HG03432 (cell line): ENCODE measurements around the gene PAX5.
A peak's percentile ranks its signal among the peaks of the same experiment; 100 is the strongest.

ENCODE experiments used
- ATAC-seq: cut with Tn5 transposase; IDR thresholded peaks from one replicate; pipeline ENCODE4 v1.9.1; 2021; ENCODE audit warnings: mild to moderate bottlenecking, moderate library complexity; ENCODE audit not compliant: unreplicated experiment

Gene PAX5

DNA sequence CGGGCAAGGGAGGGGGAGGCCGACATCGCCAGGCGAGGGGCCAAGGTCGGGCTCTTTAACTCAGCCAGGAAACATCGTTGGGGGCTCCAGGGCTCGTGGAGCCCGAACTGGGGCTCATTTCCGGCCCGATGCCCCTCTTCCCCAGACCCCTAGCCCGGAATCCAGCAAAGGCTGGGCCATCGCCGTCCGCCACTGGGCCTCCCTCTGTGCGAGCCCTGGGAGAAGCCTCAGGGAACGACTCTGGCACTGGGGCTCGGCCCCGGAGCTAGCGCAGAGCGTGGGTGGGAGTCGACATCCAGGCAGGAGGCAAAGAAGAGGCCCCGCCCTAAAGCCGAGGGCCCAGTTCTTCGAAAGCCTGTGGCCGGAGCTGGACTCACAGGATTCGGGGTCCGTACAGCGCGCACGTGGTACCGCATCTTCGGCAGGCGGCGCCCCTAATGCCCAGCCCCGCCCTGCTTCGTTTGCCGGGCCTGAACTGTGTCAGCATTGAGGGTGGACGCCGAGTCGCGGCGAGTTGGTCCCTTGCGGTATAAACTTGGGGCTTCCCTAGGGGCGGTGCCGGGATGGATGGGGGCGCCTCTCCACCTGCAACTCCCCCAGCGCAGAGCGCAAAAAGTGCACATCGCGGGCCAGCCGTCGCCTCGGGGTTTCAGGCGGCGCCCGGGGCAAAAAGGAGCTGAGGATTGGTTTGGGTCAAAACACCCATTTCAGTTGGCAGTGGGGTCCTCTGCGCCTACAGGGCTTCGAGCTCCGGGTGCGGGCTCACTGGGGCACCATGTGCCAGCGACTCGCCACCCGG lies 3.6 kb upstream of the PAX5 start:
- ATAC-seq: peak; percentile 8

DNA sequence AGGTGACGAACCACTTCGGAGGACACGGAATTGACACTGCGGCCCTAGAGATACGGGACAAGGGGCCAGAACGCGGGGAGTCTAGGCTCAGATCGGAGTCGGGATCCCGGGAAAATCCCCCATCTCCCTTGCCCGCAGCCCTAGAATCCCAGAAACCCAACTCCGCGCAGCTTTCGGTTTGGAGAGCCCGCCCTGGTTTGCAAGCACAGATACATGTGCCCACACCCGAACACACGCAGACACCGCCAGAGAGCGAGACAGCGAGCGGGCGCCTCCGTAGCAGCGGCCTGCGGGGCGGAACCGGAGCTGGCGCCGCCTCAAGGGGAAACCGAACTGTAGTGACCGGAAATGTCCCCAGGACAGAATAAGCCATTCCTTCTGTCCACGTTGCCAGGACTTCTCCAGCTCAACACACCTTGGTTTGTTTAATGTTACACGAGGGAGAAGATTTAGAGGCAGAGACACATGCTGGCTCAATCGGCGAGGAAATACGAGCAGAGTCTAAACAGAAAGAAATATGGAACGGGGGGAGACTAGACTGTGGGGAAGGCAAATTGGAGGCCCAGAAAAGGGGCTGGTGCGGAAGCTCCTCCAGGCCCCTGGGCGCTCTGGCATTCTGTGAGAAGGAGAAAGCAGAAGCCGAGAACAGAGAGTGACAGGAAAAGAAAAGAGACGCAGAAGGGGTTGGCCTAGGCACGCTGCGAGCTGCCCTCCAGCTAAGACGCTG lies 2.9 kb upstream of the PAX5 start:
- peak; percentile 23 for ATAC-seq

DNA sequence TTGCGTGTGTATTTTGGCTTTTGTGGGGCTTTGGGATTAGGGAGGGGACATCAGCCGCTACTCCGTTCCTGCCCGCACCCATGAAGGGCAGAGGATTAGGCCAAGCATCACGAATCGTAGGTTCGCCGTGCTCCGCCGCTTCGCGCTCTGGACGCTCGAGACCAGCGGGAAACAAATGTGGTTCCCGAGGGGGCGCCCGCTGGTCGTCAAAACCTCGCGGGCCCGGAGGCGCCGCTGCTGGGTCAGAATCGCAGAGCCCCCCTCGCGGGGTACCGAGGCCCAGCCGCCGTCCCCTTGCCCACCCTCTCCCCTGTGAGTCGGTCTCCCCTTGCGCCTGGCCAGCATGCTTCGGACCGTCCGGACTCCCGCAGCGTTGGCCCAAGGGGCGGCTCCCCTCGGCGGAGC lies 2.3 kb upstream of the PAX5 start:
- ATAC-seq: no peak

GRCh38 chr9:37035648-37036370 lies 1.7 kb upstream of the PAX5 start:
- ATAC-seq: no peak

DNA sequence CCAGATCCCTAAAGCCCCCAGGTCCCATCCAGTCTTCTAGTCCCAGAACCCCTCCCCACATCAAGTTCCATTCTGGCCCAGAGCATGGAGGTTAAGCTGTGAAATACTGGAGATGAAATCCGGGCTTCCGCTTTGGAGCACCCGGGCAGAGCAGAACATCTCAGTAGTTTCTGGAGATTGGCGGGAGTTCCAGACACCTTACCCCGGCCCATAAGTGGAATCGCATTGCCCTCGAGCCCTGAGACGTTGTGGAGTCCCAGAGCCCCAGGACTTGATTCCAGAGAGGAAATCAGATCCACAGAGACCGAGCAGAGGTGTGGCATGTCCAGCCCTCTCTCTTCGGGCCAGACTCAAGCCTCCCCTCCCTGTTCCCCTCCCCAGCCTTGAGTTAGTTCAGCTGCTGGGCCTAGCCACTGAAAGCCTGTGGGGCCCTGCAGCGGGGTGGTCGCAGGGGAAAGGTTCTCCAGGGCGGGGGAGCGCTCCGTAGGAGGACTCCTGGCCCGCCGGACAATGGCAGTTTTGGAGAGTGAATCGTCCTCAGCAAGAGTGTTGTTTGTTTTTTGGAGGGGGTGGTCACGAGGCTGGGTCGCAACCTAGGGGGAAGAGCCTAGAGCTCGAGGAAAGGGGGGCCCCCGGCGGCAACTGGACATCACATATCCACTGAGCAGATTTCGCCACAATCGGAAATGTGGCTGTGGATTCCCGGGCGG lies 1.0 kb upstream of the PAX5 start:
- ATAC-seq: no peak

- ATAC-seq: peak; percentile 31
Observed at GRCh38 chr9:37034305-37034937, 353 bp upstream of the PAX5 start.

DNA sequence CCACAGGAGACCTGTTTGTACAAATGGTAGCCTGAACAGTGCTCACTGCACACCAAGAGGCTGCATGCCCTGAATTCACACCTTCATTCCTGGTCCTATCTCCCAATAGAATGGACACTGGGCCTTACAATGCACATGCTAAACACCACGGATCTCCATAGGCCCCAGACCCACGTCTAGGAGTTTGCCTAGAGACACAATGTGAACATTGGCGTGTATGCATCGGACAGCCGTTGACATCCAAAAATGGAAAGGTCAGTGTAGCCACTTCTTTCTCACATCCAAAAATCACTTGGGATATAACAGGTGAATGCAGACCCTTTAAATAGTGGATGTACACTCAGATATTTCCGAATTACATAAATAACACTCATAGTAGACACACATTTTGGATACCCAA lies 927 bp downstream of the PAX5 start:
- no peak for ATAC-seq

- no peak for ATAC-seq
Observed at GRCh38 chr9:37032713-37033112, 1.4 kb downstream of the PAX5 start.

DNA sequence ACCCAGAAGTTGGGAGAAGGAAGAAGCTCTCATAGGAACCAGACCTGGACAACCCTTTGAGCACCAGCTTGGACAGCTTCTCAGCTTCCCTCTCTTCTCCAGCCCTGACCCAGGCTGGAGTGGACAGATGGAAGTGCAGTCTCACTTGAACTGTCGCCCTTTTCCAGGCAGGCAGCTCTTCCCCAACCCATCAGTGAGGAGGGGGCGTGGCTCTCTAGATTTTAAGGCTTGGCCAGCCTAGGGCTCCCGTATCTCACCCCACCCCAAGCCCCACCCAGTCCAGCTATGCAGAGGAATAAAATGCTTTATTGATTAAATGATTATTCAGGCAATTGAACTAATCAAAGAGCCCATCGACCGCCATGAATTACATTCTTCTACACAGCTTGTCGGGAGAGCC lies 2.2 kb downstream of the PAX5 start:
- ATAC-seq: no peak

GRCh38 chr9:37031081-37031480 lies 3.0 kb downstream of the PAX5 start:
- ATAC-seq: no peak

DNA sequence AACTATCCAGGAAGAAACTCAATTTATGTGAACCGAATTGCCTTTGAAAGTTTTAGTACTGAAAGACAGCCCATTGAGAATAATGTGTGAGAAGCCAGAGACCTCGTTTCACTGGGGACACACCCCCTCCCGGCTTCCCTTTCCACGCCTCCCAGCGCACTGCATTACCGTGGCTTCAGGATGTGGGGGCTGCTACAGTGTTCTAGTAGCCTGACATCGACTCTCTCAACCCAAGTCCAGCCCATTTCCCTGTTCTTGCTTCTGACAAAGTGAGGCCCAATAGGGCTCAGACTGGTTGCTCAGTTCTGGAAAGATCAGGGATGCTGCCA lies 3.5 kb downstream of the PAX5 start:
- peak; percentile 15 for ATAC-seq

DNA sequence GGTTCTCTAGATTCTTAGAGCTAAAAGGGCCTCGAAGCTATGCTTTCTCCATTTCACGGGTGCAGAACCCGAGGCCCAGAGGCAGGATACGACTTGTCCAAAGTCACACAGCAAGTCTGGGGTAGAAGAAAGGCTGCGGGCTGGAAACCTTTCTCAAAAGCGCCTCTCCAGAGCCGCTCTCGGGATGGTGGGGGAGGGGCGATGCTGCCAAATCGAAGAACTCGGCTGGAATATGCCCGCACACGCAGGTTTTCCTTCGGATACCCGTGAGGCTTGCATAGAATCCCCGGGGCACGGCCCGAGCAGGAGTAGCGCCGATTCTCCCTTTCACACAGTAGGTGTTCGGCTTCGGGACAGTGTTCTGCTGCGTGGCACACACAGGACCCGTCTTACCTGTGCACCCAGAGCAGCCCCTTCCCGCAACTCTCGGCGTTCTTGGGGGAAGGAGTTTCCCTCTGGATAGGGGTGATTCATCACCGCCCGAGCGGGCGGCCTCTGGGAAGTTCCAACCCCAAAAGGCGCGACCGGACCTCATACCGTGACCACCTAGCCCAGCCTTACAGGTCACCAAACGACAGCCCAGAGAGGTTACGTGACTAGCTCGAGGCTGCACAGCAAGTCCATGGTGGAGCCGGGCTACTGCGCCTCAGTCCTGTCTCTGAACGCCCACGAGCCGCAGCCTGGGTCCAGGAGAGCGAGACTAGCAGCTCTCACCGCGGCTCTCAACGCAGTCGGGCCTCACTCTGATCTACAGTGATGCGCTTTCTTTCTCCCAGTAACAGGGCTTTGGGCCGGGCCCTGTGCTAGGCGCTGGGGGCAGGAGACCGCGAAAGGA lies 4.1 kb downstream of the PAX5 start:
- ATAC-seq: peak; percentile 0

- ATAC-seq: no peak
Observed at GRCh38 chr9:37029304-37029775, 4.7 kb downstream of the PAX5 start.

GRCh38 chr9:37028420-37029031 lies 5.5 kb downstream of the PAX5 start:
- ATAC-seq: no peak

- peak; percentile 78 for ATAC-seq
Observed at GRCh38 chr9:37027582-37028419, 6.3 kb downstream of the PAX5 start.

DNA sequence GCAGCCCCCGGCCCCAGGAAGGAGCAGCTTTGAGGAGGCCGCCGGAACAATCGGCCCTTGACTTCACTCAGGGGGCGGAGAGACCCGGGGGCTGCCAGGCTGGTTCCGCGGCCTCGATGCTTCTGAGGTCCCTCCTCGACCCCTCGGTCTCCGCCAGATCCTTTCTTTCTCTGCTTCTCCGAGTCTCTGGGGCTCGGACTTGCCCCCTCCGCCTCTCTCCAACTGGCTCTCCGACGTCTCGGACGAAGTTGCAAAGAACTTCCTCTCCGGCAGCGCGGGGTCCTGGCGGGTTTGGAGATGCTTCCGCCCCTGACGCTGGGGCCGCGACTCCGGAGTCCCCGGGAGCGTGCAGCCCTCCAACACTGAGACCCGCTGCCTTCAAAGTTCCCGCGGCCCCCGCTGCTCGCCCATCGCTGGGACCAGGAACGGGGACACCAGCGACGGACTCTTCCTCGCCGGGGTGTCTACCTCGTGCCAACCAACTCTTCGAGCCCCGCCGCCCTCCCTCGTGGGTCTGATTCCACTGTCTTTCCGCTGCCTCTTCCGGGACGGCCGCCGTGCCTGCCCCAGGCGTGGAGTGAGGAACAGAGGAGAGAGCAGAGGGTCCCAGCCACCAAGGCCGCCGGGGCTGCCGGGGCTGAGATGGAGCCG lies 7.0 kb downstream of the PAX5 start:
- ATAC-seq: peak; percentile 2

GRCh38 chr9:37026113-37026930 lies 7.7 kb downstream of the PAX5 start:
- no peak for ATAC-seq
